Activated CD4-positive, alpha-beta memory T cell treated with anti-CD3 and anti-CD28 coated beads, Interleukin-2, amount 10 ng/mL, durations not matched to agents 7 days and 5 days (primary cell): ENCODE measurements around the gene MUTYH. TPM values are rescaled to one million over a fixed set of nuclear protein-coding genes. Genes with fewer than 3 reads are reported as not detected.

ENCODE experiments used
- CTCF ChIA-PET: fragments of 350-600 bp; sonication (Branson Sonifier 250); formaldehyde crosslinking; loops from one replicate; lab custom pipeline; 2021; ENCODE audit warnings: antibody characterized with exemption, inconsistent platforms; lab: Charles Lee
- POLR2A ChIA-PET: fragments of 350-600 bp; sonication (Branson Sonifier 250); formaldehyde crosslinking; loops from one replicate; lab custom pipeline; 2021; ENCODE audit warnings: antibody characterized with exemption; lab: Charles Lee
- DNase-seq: peaks from one replicate; pipeline ENCODE4 v3.0.0-alpha.2; 2020
- H3K27ac Mint-ChIP-seq: one replicate; pipeline ENCODE4 v1.8.0; 2021; ENCODE audit warnings: mild to moderate bottlenecking, mixed read lengths
- H3K27me3 Mint-ChIP-seq: one replicate; pipeline ENCODE4 v1.8.0; 2021; ENCODE audit warnings: mixed read lengths
- H3K36me3 Mint-ChIP-seq: one replicate; pipeline ENCODE4 v1.8.0; 2021; ENCODE audit warnings: low read depth, mixed read lengths
- H3K4me1 Mint-ChIP-seq: one replicate; pipeline ENCODE4 v1.8.0; 2021; ENCODE audit warnings: mixed read lengths
- H3K4me3 Mint-ChIP-seq: one replicate; pipeline ENCODE4 v1.8.0; 2021; ENCODE audit warnings: mild to moderate bottlenecking, mixed read lengths
- H3K9me3 Mint-ChIP-seq: one replicate; pipeline ENCODE4 v1.8.0; 2021; ENCODE audit warnings: mixed read lengths
- total RNA-seq, 2 experiments: library from RNA; stranded (reverse); gene quantifications; one replicate each; pipeline ENCODE4 v1.2.3, GENCODE V29; 2021

Gene MUTYH
- total RNA-seq, 2 experiments from 2014 or later = 37.2 to 39.2 TPM

DNA sequence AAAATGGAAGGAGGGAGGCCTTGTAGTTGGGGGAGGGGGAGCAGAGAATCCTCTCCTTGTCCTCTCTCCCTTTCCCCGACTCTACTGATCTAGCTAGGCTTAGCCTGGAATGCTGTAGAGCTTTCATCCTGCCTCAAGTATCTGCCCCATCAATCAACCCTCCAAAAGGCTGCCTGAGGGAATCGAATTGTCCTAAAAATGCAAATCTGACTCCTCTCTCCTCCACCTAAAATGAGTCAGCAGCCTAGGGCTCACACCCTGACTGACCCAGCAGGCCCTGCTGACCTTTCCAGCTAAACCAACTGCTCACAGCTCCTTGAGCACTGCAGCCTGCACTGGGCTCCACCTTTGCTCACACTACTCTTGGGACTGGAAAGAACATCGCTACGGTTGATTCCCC, 10.8 kb downstream of the MUTYH start:
- Mint-ChIP-seq H3K4me3 (no peak overlapping the region), H3K27me3 (no peaks in the 10 kb centered on the region), H3K9me3 (no peaks in the 10 kb centered on the region), H3K4me1 (peaks cover 34% of the 10 kb centered on the region), H3K27ac (no peak overlapping the region), H3K36me3 (peaks cover 30% of the 10 kb centered on the region)
- DNase-seq = no peak
- ChIA-PET POLR2A (interaction anchor here (9.9 kb wide), 1 partner anchor 9 kb away, joined by 143 read pairs; the partner anchor contains the start of genes MUTYH and TOE1), CTCF (interaction anchor here (1.9 kb wide), 1 partner anchor 26 kb away, joined by 4 read pairs; no protein-coding TSS in a partner anchor)

DNA sequence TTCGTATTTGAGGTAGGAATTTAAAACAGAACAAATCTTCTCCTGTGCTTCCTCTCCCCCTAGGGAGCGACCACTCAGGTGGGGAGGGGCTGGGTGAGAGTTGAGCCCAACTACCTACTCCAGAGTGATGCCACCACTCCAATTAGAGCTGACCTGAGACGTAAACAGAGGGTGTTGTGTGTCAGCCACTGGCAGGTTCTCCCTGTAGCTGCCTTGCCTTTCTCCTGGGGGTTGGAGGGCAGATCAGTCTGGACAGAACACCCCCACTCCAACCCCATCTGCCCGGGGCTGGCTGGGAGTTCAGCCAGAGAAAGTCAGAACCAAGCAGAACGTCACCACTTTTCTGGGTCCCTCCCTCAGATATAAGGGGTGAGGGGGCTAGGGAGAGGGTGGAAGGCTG, 11.6 kb downstream of the MUTYH start:
- CTCF ChIA-PET = interaction anchor here (0.7 to 1.1 kb wide), 4 partner anchors 11 to 585 kb away, joined by 3 to 4 read pairs (median 3); partner anchors contain the start of gene TOE1
- H3K27ac Mint-ChIP-seq = no peak overlapping the region
- peaks cover 26% of the 10 kb centered on the region for H3K4me1 Mint-ChIP-seq
- POLR2A ChIA-PET = interaction anchor here (0.5 to 9.9 kb wide), 5 partner anchors 10 to 318 kb away, joined by 3 to 143 read pairs (median 16); partner anchors contain the start of genes HECTD3, MUTYH, TOE1 and UROD
- H3K27me3 Mint-ChIP-seq = no peaks in the 10 kb centered on the region
- H3K9me3 Mint-ChIP-seq = no peaks in the 10 kb centered on the region
- H3K36me3 Mint-ChIP-seq = peaks cover 26% of the 10 kb centered on the region
- DNase-seq = no peak
- H3K4me3 Mint-ChIP-seq = peak overlapping the region; percentile 74

DNA sequence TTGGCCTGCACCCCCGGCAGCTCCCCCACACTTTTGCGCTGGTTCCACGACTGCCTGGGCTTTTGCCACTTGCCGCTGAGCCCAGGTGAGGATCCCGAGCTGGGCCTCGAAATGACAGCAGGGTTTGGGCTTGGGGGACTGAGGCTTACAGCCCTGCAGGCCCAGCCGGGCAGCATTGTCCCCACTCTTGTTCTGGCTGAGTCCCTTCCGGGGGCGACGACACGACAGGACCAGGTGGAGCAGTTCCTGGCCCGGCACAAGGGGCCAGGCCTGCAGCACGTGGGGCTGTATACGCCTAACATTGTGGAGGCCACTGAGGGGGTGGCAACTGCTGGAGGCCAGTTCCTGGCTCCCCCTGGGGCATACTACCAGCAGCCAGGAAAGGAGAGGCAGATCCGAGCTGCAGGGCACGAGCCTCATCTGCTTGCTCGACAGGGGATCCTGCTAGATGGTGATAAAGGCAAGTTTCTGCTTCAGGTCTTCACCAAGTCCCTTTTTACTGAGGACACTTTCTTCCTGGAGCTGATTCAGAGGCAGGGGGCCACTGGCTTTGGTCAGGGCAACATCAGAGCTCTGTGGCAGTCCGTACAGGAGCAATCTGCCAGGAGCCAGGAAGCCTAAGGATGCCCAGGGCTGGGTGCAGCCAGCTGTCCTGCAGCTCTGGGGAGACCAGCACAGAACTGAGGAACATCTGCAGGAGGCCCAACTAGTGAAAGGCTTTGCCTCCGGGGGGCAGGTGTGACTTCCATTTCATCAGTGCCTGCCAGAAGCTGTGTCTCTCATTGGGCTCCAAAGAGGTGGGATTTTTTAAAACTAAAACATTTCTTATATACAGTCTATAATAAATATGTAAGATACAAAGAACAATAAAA, 12.4 kb downstream of the MUTYH start:
- Mint-ChIP-seq H3K4me3 (peak overlapping the region; percentile 74), H3K27ac (peak overlapping the region; percentile 10), H3K36me3 (peaks cover 20% of the 10 kb centered on the region), H3K4me1 (peaks cover 25% of the 10 kb centered on the region), H3K9me3 (no peaks in the 10 kb centered on the region), H3K27me3 (no peaks in the 10 kb centered on the region)
- ChIA-PET CTCF (interaction anchor here (0.7 to 2.7 kb wide), 6 partner anchors 12 to 584 kb away, joined by 3 to 16 read pairs (median 4); partner anchors contain the start of genes MUTYH and TOE1), POLR2A (interaction anchor here (1.0 to 9.9 kb wide), 11 partner anchors 11 to 606 kb away, joined by 3 to 143 read pairs (median 6); partner anchors contain the start of genes BTBD19, CCDC163, DYNLT4 and HECTD3)
- no peak for DNase-seq

DNA sequence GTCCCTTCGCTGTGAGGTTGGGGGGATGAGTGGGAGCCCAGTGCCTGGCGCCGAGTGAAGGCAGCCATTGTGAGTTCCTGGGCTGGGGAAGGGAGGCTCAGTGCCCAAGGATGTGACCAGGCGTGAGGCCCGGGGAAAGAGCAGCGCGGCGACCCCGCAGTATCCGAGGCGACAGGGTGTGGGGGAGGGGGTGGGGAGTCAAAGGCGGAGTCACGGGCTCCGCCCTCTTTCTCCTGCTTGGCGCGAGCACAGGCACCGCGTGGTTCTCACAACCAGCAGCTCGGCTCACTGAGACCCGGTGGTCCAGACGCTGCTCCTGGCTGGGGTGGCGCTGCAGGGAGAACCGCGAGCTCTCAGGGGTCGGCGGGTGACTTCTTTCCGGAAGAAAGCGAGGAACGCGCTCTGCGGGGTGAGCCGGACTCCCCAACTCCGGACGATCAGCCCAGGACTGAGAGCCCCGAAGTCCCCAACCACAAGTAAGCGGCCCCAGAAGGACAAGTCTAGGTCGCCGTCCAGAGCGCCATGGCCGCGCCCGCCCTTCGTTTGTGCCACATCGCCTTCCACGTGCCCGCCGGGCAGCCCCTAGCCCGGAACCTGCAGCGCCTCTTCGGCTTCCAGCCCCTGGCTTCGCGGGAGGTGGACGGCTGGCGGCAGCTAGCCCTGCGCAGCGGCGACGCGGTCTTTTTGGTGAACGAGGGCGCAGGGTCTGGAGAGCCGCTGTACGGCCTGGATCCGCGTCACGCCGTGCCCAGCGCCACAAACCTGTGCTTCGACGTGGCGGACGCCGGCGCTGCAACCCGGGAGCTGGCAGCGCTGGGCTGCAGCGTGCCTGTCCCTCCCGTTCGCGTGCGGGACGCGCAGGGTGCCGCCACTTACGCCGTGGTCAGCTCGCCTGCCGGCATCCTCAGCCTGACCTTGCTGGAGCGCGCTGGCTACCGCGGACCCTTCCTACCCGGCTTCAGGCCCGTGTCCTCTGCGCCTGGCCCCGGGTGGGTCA, 13.3 kb downstream of the MUTYH start, which contains the start of gene HPDL:
TSS of gene HPDL (plus strand) at position 269 of the 997 bp plus-strand sequence. CDS start at position 523, 254 bp downstream.
- peak; percentile 64 for DNase-seq
- POLR2A ChIA-PET = interaction anchor here (1.0 to 9.9 kb wide), 13 partner anchors 8 to 605 kb away, joined by 3 to 143 read pairs (median 4); partner anchors contain the start of genes BTBD19, CCDC163, DYNLT4 and HECTD3
- H3K36me3 Mint-ChIP-seq = peaks cover 14% of the 10 kb centered on the region
- no peaks in the 10 kb centered on the region for H3K27me3 Mint-ChIP-seq
- peak within 1 kb of the TSS; percentile 74 for H3K4me3 Mint-ChIP-seq
- peaks cover 25% of the 10 kb centered on the region for H3K4me1 Mint-ChIP-seq
- H3K9me3 Mint-ChIP-seq = no peaks in the 10 kb centered on the region
- CTCF ChIA-PET = interaction anchor here (0.8 to 2.7 kb wide), 5 partner anchors 8 to 166 kb away, joined by 3 to 16 read pairs (median 5); partner anchors contain the start of genes MUTYH and TOE1
- peak within 1 kb of the TSS; percentile 16 for H3K27ac Mint-ChIP-seq

DNA sequence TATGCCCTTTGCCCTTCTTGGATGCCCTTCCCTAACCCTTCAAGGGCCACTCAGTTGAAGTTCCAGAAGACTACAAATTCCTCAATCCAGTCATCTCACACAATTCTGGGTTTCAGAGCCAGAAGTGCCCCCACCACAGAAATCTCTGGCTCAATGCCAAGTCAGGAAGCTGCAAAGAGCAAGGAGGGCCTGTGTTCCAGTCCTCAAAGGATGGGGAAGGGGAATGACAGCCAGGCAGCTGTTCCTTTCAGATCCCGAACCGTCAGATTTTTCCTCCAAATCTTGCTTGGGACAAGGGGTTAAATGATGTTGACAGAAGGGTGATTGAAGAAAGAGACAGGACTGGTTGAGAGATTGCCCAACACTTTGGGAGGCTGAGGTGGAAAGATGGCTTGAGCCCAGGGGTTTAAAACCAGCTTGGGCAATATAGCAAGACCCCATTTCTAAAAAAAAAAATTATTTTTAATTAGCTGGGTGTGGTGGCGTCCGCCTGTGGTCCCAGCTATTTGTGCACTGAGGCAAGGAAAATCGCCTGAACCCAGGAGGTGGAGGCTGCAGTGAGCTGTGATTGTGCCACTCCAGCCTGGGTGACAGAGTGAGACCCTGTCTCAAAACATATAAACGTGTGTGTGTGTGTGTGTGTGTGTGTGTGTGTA, 14.3 kb downstream of the MUTYH start:
- ChIA-PET CTCF (interaction anchor here (0.8 to 2.7 kb wide), 4 partner anchors 9 to 23 kb away, joined by 3 to 16 read pairs (median 6); partner anchors contain the start of genes MUTYH and TOE1), POLR2A (interaction anchor here (1.2 to 9.9 kb wide), 10 partner anchors 9 to 604 kb away, joined by 3 to 143 read pairs (median 6); partner anchors contain the start of genes BTBD19, CCDC163, DYNLT4 and HECTD3)
- no peaks in the 10 kb centered on the region for H3K9me3 Mint-ChIP-seq
- no peaks in the 10 kb centered on the region for H3K27me3 Mint-ChIP-seq
- DNase-seq = no peak
- H3K36me3 Mint-ChIP-seq = peaks cover 11% of the 10 kb centered on the region
- peaks cover 25% of the 10 kb centered on the region for H3K4me1 Mint-ChIP-seq
- peak overlapping the region; percentile 74 for H3K4me3 Mint-ChIP-seq
- no peak overlapping the region for H3K27ac Mint-ChIP-seq

DNA sequence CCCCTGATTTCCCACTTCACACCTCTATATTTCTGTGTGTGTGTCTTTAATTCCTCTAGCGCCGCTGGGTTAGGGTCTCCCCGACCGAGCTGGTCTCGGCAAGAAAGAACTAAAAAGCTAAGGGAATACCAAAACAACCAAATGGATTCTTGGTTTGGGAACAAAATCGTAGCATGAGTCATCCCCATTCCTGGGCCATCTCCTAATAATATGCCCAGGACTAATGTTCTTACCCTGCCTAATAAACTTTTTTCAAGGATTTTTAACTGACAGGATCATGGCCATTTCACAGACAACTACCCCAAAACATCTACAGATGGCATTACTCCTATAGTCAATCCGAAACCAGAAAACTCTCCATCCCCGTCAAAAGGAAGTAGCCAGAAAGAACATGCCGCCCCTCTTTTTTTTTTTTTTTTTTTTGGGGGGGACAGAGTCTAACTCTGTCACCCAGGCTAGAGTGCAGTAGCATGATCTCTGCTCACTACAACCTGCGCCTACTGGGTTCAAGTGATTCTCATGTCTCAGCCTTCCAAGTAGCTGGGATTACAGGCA, 17.7 kb downstream of the MUTYH start:
- no peaks in the 10 kb centered on the region for H3K36me3 Mint-ChIP-seq
- no peak overlapping the region for H3K27ac Mint-ChIP-seq
- no peaks in the 10 kb centered on the region for H3K9me3 Mint-ChIP-seq
- H3K4me3 Mint-ChIP-seq = no peak overlapping the region
- no peak for DNase-seq
- H3K27me3 Mint-ChIP-seq = no peaks in the 10 kb centered on the region
- ChIA-PET CTCF (no interaction called here), POLR2A (interaction anchor here (9.9 kb wide), 1 partner anchor 16 kb away, joined by 143 read pairs; the partner anchor contains the start of genes MUTYH and TOE1)
- peaks cover 8% of the 10 kb centered on the region for H3K4me1 Mint-ChIP-seq

DNA sequence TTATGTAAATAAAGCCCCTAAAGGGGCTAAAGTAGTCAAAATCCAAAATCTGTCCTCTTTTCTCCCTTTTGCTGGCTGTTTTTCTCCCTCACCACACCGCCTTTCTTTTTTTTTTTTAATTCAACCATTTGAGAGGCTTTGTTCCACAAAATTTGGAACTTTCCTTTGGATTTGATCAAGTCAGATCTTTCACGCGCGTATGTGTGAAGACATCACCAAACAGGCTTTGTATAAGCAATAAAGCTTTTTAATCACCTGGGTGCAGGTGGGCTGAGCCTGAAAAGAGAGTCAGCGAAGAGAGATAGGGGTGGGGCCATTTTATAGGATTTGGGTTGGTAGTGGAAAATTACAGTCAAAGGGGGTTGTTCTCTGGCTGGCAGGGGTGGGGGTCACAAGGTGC, 18.8 kb downstream of the MUTYH start:
- Mint-ChIP-seq H3K4me1 (peaks cover 6% of the 10 kb centered on the region), H3K27me3 (no peaks in the 10 kb centered on the region), H3K36me3 (no peaks in the 10 kb centered on the region), H3K9me3 (no peaks in the 10 kb centered on the region), H3K27ac (no peak overlapping the region), H3K4me3 (no peak overlapping the region)
- no peak for DNase-seq
- ChIA-PET CTCF (interaction anchor here (1.0 to 1.2 kb wide), 2 partner anchors 13 to 15 kb away, joined by 3 to 4 read pairs; no protein-coding TSS in a partner anchor), POLR2A (no interaction called here)

DNA sequence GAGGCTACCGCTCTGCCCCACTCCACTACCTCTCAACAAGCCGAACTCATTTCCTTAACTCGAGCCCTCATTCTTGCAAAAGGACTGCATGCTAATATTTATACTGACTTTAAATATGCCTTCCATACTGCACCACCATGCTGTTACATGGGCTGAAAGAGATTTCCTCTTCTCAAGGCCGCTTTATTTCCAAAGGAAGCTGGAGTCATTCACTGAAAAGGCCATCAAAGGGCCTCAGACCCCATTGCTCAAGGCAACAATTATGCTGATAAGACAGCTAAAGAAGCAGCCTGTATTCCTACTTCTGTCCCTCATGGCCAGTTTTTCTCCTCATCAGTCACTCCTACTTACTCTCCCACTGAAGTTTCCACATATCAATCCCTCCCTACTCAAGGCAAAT, 20.5 kb downstream of the MUTYH start:
- Mint-ChIP-seq H3K27ac (no peak overlapping the region), H3K4me1 (no peaks in the 10 kb centered on the region), H3K36me3 (no peaks in the 10 kb centered on the region), H3K27me3 (no peaks in the 10 kb centered on the region), H3K4me3 (no peak overlapping the region), H3K9me3 (no peaks in the 10 kb centered on the region)
- ChIA-PET CTCF (interaction anchor here (1.5 kb wide), 1 partner anchor 16 kb away, joined by 5 read pairs; no protein-coding TSS in a partner anchor), POLR2A (interaction anchor here (1.0 kb wide), 1 partner anchor 17 kb away, joined by 3 read pairs; no protein-coding TSS in a partner anchor)
- DNase-seq = no peak

DNA sequence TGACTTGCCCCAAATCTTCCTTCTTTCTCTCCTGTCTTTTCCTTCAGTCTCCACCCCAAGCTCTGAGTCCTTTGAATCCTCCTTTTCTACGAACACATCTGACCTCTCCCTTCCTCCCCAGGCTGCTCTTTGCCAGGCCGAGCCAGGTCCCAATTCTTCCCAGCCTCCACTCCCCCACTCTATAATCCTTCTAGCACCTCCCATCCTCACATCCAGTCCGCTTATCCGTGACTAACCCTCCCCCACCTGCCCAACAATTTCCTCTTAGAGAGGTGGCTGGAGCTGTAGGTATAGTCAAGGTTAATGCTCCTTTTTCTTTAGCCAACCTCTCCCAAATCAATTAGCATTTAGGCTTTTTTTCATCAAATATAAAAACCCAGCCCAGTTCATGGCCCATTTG, 23.1 kb downstream of the MUTYH start:
- Mint-ChIP-seq H3K36me3 (no peaks in the 10 kb centered on the region), H3K27me3 (peaks cover 2% of the 10 kb centered on the region), H3K9me3 (no peaks in the 10 kb centered on the region), H3K27ac (no peak overlapping the region), H3K4me3 (no peak overlapping the region), H3K4me1 (no peaks in the 10 kb centered on the region)
- ChIA-PET CTCF (no interaction called here), POLR2A (no interaction called here)
- no peak for DNase-seq

DNA sequence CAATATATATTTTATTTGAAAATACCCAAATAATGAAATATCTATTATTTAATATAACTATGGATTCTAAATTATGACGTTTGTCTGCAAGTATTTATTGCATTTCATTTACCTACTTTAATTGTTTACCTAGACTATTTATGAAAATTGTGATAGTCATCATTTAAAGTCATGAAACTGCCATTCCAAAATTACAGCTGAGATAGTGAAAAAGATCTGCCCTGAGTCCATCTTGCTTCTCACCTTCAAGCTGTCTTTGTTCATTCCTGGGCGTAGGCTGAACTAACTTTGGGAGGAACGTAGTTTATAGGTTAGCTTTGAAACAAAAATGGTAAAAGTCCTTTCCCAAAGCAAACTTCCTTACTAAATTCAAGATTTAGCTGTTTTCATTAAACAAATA, 26.0 kb downstream of the MUTYH start:
- no peaks in the 10 kb centered on the region for H3K4me1 Mint-ChIP-seq
- no peak for DNase-seq
- POLR2A ChIA-PET = interaction anchor here (1.1 kb wide), 1 partner anchor 25 kb away, joined by 3 read pairs; no protein-coding TSS in a partner anchor
- H3K9me3 Mint-ChIP-seq = no peaks in the 10 kb centered on the region
- H3K27ac Mint-ChIP-seq = no peak overlapping the region
- H3K36me3 Mint-ChIP-seq = no peaks in the 10 kb centered on the region
- peaks cover 4% of the 10 kb centered on the region for H3K27me3 Mint-ChIP-seq
- H3K4me3 Mint-ChIP-seq = no peak overlapping the region
- CTCF ChIA-PET = interaction anchor here (2.4 kb wide), 1 partner anchor 11 kb away, joined by 13 read pairs; no protein-coding TSS in a partner anchor

DNA sequence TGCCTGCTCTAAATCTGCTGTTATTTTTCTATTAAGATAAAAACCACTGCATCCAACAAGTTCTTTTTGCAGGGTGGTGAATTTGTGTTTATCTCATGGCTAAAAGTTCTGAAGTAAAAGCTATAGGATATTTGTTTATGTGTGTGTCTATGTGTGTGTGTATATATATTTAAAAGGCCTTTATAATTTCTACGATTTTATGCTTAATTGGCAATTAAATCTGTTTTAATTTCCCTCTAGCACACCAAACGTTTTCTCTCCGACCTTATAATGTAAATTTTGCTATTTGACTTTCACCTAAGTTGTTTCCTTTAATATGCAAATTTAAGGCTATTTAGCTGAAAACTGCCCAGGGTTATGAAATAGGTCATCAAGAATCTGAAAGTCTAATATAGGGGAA, 33.3 kb downstream of the MUTYH start:
- POLR2A ChIA-PET = interaction anchor here (1.2 to 5.8 kb wide), 5 partner anchors 19 to 585 kb away, joined by 6 to 112 read pairs (median 18); partner anchors contain the start of genes HECTD3, HPDL, MUTYH and RNU5D-1
- H3K4me1 Mint-ChIP-seq = peaks cover 38% of the 10 kb centered on the region
- no peaks in the 10 kb centered on the region for H3K36me3 Mint-ChIP-seq
- H3K27ac Mint-ChIP-seq = peak overlapping the region; percentile 63
- DNase-seq = no peak
- no peaks in the 10 kb centered on the region for H3K9me3 Mint-ChIP-seq
- CTCF ChIA-PET = interaction anchor here (1.4 to 11.5 kb wide), 4 partner anchors 14 to 292 kb away, joined by 3 to 331 read pairs (median 26); partner anchors contain the start of genes HECTD3, PRDX1, TESK2 and UROD
- H3K4me3 Mint-ChIP-seq = no peak overlapping the region
- H3K27me3 Mint-ChIP-seq = peaks cover 2% of the 10 kb centered on the region
